ENCODE data around the gene BSPRY.

Gene BSPRY

GRCh38 chr9:113386571-113387393 lies 37.4 kb downstream of the BSPRY start:
- Histone ChIP-seq H3K27me3 (ENCODE audit: insufficient read depth, low read length, poor library complexity) (no peaks in the 10 kb centered on the region), H3K4me2 (ENCODE audit: insufficient read depth, low read length) (no peak overlapping the region), H3K4me3 (ENCODE audit: low read depth in 1 of 2, low read length in 2 of 2) (no peak overlapping the region), H4K20me1 (ENCODE audit: insufficient read depth, low read length) (no peaks in the 10 kb centered on the region), H3K9ac (ENCODE audit: low read depth, low read length) (no peak overlapping the region), H3K9me3 (ENCODE audit: insufficient read depth, low read length, severe bottlenecking) (no peaks in the 10 kb centered on the region), H2AFZ (ENCODE audit: low read depth, low read length) (no peak overlapping the region), H3K4me1 (ENCODE audit: insufficient read depth, low read length) (no peaks in the 10 kb centered on the region), H3K27ac (ENCODE audit: low read length) (no peak overlapping the region), H3K36me3 (ENCODE audit: insufficient read depth, low read length) (peaks cover 39% of the 10 kb centered on the region), H3K79me2 (ENCODE audit: insufficient read depth, low read length) (no peaks in the 10 kb centered on the region)
- TF ChIP-seq EZH2 (IDR thresholded peaks at IDR 0.05; ENCODE audit: borderline replicate concordance, low read depth, low read length, severe bottlenecking) (no peak), CTCF (IDR thresholded peaks at IDR 0.05; ENCODE audit: borderline replicate concordance, extremely low read depth, low read length, poor library complexity, severe bottlenecking) (no peak)
- DNase-seq, result no peak
- ATAC-seq (ENCODE audit: insufficient read depth, low read depth), result no peak

GRCh38 chr9:113387560-113388230 lies 38.4 kb downstream of the BSPRY start:
- no peak overlapping the region for H3K4me2 ChIP-seq (ENCODE audit: insufficient read depth, low read length)
- no peak overlapping the region for H3K9ac ChIP-seq (ENCODE audit: low read depth, low read length)
- no peaks in the 10 kb centered on the region for H3K9me3 ChIP-seq (ENCODE audit: insufficient read depth, low read length, severe bottlenecking)
- ATAC-seq (ENCODE audit: insufficient read depth, low read depth), result no peak
- H3K27me3 ChIP-seq (ENCODE audit: insufficient read depth, low read length, poor library complexity), result no peaks in the 10 kb centered on the region
- H2AFZ ChIP-seq (ENCODE audit: low read depth, low read length), result no peak overlapping the region
- peaks cover 47% of the 10 kb centered on the region for H3K36me3 ChIP-seq (ENCODE audit: insufficient read depth, low read length)
- no peak overlapping the region for H3K4me3 ChIP-seq (ENCODE audit: low read depth in 1 of 2, low read length in 2 of 2)
- DNase-seq, result no peak
- H3K4me1 ChIP-seq (ENCODE audit: insufficient read depth, low read length), result no peaks in the 10 kb centered on the region
- no peaks in the 10 kb centered on the region for H3K79me2 ChIP-seq (ENCODE audit: insufficient read depth, low read length)
- no peak overlapping the region for H3K27ac ChIP-seq (ENCODE audit: low read length)
- no peaks in the 10 kb centered on the region for H4K20me1 ChIP-seq (ENCODE audit: insufficient read depth, low read length)
- TF ChIP-seq CTCF (IDR thresholded peaks at IDR 0.05; ENCODE audit: borderline replicate concordance, extremely low read depth, low read length, poor library complexity, severe bottlenecking), result no peak
- TF ChIP-seq EZH2 (IDR thresholded peaks at IDR 0.05; ENCODE audit: borderline replicate concordance, low read depth, low read length, severe bottlenecking), result no peak

DNA sequence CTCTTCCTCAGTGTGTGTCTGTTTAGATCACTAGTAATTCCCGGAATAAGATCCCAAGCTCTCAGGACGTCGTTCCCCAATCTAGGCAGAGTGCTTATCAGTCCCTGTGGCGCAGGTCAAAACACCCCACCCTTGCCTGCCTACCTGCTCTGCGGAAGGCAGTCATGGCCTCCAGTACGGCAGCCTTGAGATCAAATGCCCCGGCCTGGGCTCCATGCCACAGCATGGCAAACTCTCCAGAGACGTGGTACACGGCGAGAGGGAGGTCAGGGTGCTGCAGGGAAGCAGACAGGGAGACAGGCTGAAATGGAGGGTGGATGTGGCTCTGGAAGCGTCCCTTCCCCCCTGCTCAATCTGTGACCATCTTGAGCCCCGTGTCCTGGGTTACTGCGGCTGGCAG lies 39.5 kb downstream of the BSPRY start:
- ATAC-seq (ENCODE audit: insufficient read depth, low read depth) (no peak), DNase-seq (no peak)
- Histone ChIP-seq H3K9ac (ENCODE audit: low read depth, low read length) (no peak overlapping the region), H3K4me3 (ENCODE audit: low read depth in 1 of 2, low read length in 2 of 2) (no peak overlapping the region), H3K9me3 (ENCODE audit: insufficient read depth, low read length, severe bottlenecking) (no peaks in the 10 kb centered on the region), H2AFZ (ENCODE audit: low read depth, low read length) (no peak overlapping the region), H3K27ac (ENCODE audit: low read length) (no peak overlapping the region), H3K27me3 (ENCODE audit: insufficient read depth, low read length, poor library complexity) (no peaks in the 10 kb centered on the region), H3K4me2 (ENCODE audit: insufficient read depth, low read length) (no peak overlapping the region), H4K20me1 (ENCODE audit: insufficient read depth, low read length) (no peaks in the 10 kb centered on the region), H3K36me3 (ENCODE audit: insufficient read depth, low read length) (peaks cover 54% of the 10 kb centered on the region), H3K4me1 (ENCODE audit: insufficient read depth, low read length) (no peaks in the 10 kb centered on the region), H3K79me2 (ENCODE audit: insufficient read depth, low read length) (no peaks in the 10 kb centered on the region)
- TF ChIP-seq EZH2 (IDR thresholded peaks at IDR 0.05; ENCODE audit: borderline replicate concordance, low read depth, low read length, severe bottlenecking), result no peak
- no peak for TF ChIP-seq CTCF (IDR thresholded peaks at IDR 0.05; ENCODE audit: borderline replicate concordance, extremely low read depth, low read length, poor library complexity, severe bottlenecking)

Data from DND-41 (cell line).